ENCODE measurements around the gene GIPC2.
A peak's percentile ranks its signal among the peaks of the same experiment; 100 is the strongest.

Gene GIPC2

GRCh38 chr1:78047106-78047505 lies 1.3 kb downstream of the GIPC2 start:
- FAIRE-seq (peak; percentile 45), DNase-seq (ENCODE audit: insufficient read length, low spot score) (no peak)
- TF ChIP-seq POU2F2 (IDR thresholded peaks at IDR 0.05; ENCODE audit: low read depth, low read length) (no peak), SPI1 (IDR thresholded peaks at IDR 0.05; ENCODE audit: low read depth, low read length) (no peak), PAX5 (IDR thresholded peaks at IDR 0.05; ENCODE audit: insufficient read depth, low read length, severe bottlenecking) (no peak), POLR2A (IDR thresholded peaks at IDR 0.05; ENCODE audit: low read depth, low read length) (no peak), POLR2AphosphoS5 (IDR thresholded peaks at IDR 0.05; ENCODE audit: low read depth, low read length) (no peak), TAF1 (IDR thresholded peaks at IDR 0.05; ENCODE audit: low read depth, low read length) (no peak)

- TF ChIP-seq SPI1 (IDR thresholded peaks at IDR 0.05; ENCODE audit: low read depth, low read length) (no peak), POLR2AphosphoS5 (IDR thresholded peaks at IDR 0.05; ENCODE audit: low read depth, low read length) (no peak), PAX5 (IDR thresholded peaks at IDR 0.05; ENCODE audit: insufficient read depth, low read length, severe bottlenecking) (no peak), POLR2A (IDR thresholded peaks at IDR 0.05; ENCODE audit: low read depth, low read length) (no peak), POU2F2 (IDR thresholded peaks at IDR 0.05; ENCODE audit: low read depth, low read length) (no peak), TAF1 (IDR thresholded peaks at IDR 0.05; ENCODE audit: low read depth, low read length) (no peak)
- DNase-seq (ENCODE audit: insufficient read length, low spot score) (no peak), FAIRE-seq (peak; percentile 26)
These were observed 1.9 kb downstream of the GIPC2 start for GRCh38 chr1:78047631-78048030.

GRCh38 chr1:78048446-78048845 lies 2.7 kb downstream of the GIPC2 start:
- TF ChIP-seq POU2F2 (IDR thresholded peaks at IDR 0.05; ENCODE audit: low read depth, low read length), result no peak
- no peak for TF ChIP-seq SPI1 (IDR thresholded peaks at IDR 0.05; ENCODE audit: low read depth, low read length)
- TF ChIP-seq TAF1 (IDR thresholded peaks at IDR 0.05; ENCODE audit: low read depth, low read length), result no peak
- TF ChIP-seq PAX5 (IDR thresholded peaks at IDR 0.05; ENCODE audit: insufficient read depth, low read length, severe bottlenecking), result no peak
- no peak for TF ChIP-seq POLR2AphosphoS5 (IDR thresholded peaks at IDR 0.05; ENCODE audit: low read depth, low read length)
- TF ChIP-seq POLR2A (IDR thresholded peaks at IDR 0.05; ENCODE audit: low read depth, low read length), result no peak
- peak; percentile 5 for FAIRE-seq
- no peak for DNase-seq (ENCODE audit: insufficient read length, low spot score)

DNA sequence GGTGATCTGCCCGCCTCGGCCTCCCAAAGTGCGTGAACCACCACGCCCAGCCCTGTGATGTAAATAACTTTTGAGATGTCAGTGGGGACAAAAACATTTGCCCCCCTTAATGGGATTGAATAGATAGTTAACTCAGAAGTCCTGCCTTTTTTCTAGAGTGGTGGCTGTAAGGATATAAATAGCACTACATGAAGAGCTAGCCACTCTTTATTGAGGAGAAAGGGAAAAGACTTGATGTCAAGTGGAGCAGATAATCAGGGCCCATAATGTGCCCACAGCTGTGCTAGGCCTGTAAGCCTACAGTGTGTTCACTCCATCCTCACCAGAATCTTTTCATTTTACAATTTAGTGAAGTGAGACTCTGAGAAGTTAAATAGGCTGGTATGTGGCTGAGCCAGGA lies 3.6 kb downstream of the GIPC2 start:
- DNase-seq (ENCODE audit: insufficient read length, low spot score) (no peak), FAIRE-seq (no peak)
- TF ChIP-seq POLR2AphosphoS5 (IDR thresholded peaks at IDR 0.05; ENCODE audit: low read depth, low read length), result no peak
- no peak for TF ChIP-seq SPI1 (IDR thresholded peaks at IDR 0.05; ENCODE audit: low read depth, low read length)
- no peak for TF ChIP-seq TAF1 (IDR thresholded peaks at IDR 0.05; ENCODE audit: low read depth, low read length)
- no peak for TF ChIP-seq POU2F2 (IDR thresholded peaks at IDR 0.05; ENCODE audit: low read depth, low read length)
- TF ChIP-seq POLR2A (IDR thresholded peaks at IDR 0.05; ENCODE audit: low read depth, low read length), result no peak
- no peak for TF ChIP-seq PAX5 (IDR thresholded peaks at IDR 0.05; ENCODE audit: insufficient read depth, low read length, severe bottlenecking)

DNA sequence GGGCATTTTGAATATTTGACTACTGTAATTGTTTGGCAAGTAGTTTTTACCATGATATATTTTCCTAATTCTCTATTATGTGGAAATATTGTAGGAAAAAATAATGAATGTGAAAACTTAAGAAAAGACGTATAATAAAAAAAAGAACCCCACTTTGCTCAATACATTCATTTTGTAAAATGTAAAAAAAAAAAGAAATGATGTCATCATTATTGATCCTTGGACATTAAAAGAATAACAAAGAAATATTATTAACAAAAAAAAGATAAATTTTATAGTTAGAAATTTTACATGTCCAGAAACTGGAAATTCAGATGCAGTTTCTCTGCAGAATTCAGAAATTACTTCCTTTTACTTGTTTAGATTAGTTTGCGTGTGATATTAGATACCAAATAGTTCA lies 5.2 kb downstream of the GIPC2 start:
- DNase-seq (ENCODE audit: insufficient read length, low spot score), result no peak
- FAIRE-seq, result no peak
- TF ChIP-seq SPI1 (IDR thresholded peaks at IDR 0.05; ENCODE audit: low read depth, low read length) (no peak), TAF1 (IDR thresholded peaks at IDR 0.05; ENCODE audit: low read depth, low read length) (no peak), POLR2A (IDR thresholded peaks at IDR 0.05; ENCODE audit: low read depth, low read length) (no peak), PAX5 (IDR thresholded peaks at IDR 0.05; ENCODE audit: insufficient read depth, low read length, severe bottlenecking) (no peak), POLR2AphosphoS5 (IDR thresholded peaks at IDR 0.05; ENCODE audit: low read depth, low read length) (no peak), POU2F2 (IDR thresholded peaks at IDR 0.05; ENCODE audit: low read depth, low read length) (no peak)

GRCh38 chr1:78052685-78053405 lies 7.1 kb downstream of the GIPC2 start:
- FAIRE-seq (peak; percentile 38), DNase-seq (ENCODE audit: insufficient read length, low spot score) (no peak)
- TF ChIP-seq PAX5 (IDR thresholded peaks at IDR 0.05; ENCODE audit: insufficient read depth, low read length, severe bottlenecking) (no peak), POLR2AphosphoS5 (IDR thresholded peaks at IDR 0.05; ENCODE audit: low read depth, low read length) (no peak), SPI1 (IDR thresholded peaks at IDR 0.05; ENCODE audit: low read depth, low read length) (no peak), POU2F2 (IDR thresholded peaks at IDR 0.05; ENCODE audit: low read depth, low read length) (no peak), TAF1 (IDR thresholded peaks at IDR 0.05; ENCODE audit: low read depth, low read length) (no peak), POLR2A (IDR thresholded peaks at IDR 0.05; ENCODE audit: low read depth, low read length) (no peak)

DNA sequence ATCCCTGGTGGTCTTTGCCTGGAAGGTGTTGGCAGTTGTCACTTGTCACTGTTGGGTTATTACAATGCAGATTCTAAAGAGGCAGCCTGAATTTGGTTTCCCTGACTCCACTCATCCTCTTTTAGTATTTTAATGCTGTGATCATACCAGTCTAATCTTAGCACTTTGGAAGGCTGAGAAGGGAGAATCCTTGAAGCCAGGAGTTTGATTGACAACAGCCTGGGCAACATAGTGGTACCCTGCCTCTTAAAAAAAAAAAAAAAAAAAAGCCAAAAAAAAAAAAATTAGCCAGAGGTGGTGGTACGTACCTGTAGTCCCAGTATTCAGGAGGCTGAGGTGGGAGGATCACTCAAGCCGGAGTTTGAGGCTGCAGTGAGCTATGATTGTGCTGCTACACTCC lies 7.7 kb downstream of the GIPC2 start:
- DNase-seq (ENCODE audit: insufficient read length, low spot score), result no peak
- TF ChIP-seq TAF1 (IDR thresholded peaks at IDR 0.05; ENCODE audit: low read depth, low read length) (no peak), POLR2A (IDR thresholded peaks at IDR 0.05; ENCODE audit: low read depth, low read length) (no peak), POU2F2 (IDR thresholded peaks at IDR 0.05; ENCODE audit: low read depth, low read length) (no peak), PAX5 (IDR thresholded peaks at IDR 0.05; ENCODE audit: insufficient read depth, low read length, severe bottlenecking) (no peak), SPI1 (IDR thresholded peaks at IDR 0.05; ENCODE audit: low read depth, low read length) (no peak), POLR2AphosphoS5 (IDR thresholded peaks at IDR 0.05; ENCODE audit: low read depth, low read length) (no peak)
- FAIRE-seq, result no peak

DNA sequence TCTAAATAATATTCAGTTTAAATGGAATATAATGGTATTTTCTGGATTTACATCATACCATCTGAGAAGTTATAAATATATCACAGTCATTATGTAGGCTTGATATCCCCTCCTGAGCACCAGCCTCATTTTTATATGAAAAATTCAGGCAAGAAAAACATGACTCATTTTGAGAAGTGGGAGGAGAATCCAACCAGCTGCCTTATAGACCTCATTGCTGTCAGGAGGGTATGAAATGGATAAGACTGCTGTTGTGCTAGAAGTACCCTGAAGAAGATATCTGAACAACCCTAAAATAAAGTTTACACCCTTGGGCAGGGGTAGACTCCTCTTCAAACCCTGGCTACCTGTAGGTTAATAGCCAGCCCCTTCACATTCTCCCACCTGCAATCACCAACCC lies 8.8 kb downstream of the GIPC2 start:
- FAIRE-seq, result no peak

GRCh38 chr1:78054972-78055371 lies 9.2 kb downstream of the GIPC2 start:
- no peak for FAIRE-seq
- no peak for DNase-seq (ENCODE audit: insufficient read length, low spot score)
- TF ChIP-seq SPI1 (IDR thresholded peaks at IDR 0.05; ENCODE audit: low read depth, low read length), result no peak
- no peak for TF ChIP-seq POLR2AphosphoS5 (IDR thresholded peaks at IDR 0.05; ENCODE audit: low read depth, low read length)
- no peak for TF ChIP-seq TAF1 (IDR thresholded peaks at IDR 0.05; ENCODE audit: low read depth, low read length)
- no peak for TF ChIP-seq PAX5 (IDR thresholded peaks at IDR 0.05; ENCODE audit: insufficient read depth, low read length, severe bottlenecking)
- TF ChIP-seq POU2F2 (IDR thresholded peaks at IDR 0.05; ENCODE audit: low read depth, low read length), result no peak
- no peak for TF ChIP-seq POLR2A (IDR thresholded peaks at IDR 0.05; ENCODE audit: low read depth, low read length)

More for the DNA sequence above, 8.8 kb downstream of the GIPC2 start:
- TF ChIP-seq PAX5 (IDR thresholded peaks at IDR 0.05; ENCODE audit: insufficient read depth, low read length, severe bottlenecking) (no peak), TAF1 (IDR thresholded peaks at IDR 0.05; ENCODE audit: low read depth, low read length) (no peak), SPI1 (IDR thresholded peaks at IDR 0.05; ENCODE audit: low read depth, low read length) (no peak)
- no peak for DNase-seq (ENCODE audit: insufficient read length, low spot score)

Data from GM12891 (cell line).